ENCODE results near the gene MAPKAPK2.

MAPKAPK2 gene

GRCh38 chr1:206705726-206706297, 21.1 kb downstream of the MAPKAPK2 start:
- DNase-seq: no peak

GRCh38 chr1:206706298-206706791, 21.6 kb downstream of the MAPKAPK2 start:
- peak; percentile 25 for DNase-seq

DNA sequence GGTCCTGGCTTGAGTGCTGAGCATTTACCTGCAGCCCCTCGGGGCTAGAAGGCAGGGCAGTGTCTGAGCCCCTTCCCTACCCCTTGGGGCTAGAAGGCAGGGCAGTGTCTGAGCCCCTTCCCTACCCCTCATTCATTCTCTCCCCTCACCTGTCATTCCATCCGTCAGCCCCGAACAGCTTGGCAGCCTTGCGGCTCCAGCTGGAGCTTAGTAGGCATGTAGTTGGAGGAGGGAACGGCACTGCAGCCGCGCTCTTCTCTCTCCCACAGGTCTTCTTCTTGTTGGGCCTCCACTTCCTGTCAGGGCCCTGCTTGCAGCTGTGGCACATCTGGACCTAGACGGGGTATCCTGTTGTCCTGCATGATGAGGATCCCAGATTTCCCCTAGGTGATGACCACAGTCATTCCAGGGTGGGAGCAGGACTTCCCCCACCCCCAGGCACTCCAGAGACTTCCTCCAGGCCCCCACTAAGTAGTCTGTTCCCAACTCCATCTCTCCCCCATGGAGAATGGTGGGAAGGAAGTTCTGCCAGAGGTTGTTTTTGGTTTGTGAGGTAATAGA, 22.2 kb downstream of the MAPKAPK2 start:
- DNase-seq: no peak

GRCh38 chr1:206708058-206708457, 23.4 kb downstream of the MAPKAPK2 start:
- no peak for DNase-seq

DNA sequence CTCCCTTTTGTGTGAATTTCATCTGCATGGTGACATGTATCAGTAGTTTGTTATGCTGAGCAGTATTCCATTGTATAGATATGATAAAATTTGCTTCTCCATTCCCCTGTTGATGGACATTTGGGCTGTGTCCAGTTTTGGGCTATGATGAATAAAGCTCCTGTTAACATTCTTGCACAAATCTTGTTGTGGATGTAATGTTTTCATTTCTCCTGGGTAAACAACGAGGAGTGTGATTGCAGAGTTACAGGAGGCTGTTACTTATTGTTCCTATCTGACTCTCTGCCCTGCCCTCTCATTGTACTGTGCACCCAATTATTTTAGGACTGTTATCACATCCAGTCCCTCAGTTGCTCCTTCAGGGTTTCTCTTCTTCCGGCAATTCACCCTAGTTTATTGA, 24.2 kb downstream of the MAPKAPK2 start:
- DNase-seq: no peak

DNA sequence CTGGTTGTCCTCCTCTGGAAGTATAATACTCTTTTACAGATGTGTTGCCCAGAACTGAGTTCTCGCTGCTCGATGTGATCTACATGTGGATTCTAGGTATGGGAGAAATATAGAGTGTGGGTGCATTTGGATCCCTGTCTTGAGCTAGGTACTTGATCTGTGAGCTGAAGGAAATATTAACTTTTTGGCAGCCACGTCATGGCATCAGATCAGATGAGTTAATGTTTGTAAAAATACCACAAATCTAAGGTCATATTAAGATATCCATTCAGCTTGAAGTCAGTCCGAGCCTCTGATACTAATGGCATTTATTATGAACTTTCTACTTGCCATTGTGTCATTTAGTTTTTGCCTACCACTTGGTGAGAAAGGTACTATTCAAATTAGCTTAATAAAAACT, 24.6 kb downstream of the MAPKAPK2 start:
- no peak for DNase-seq

- no peak for DNase-seq
Measured at GRCh38 chr1:206709772-206710459, 25.2 kb downstream of the MAPKAPK2 start.

DNA sequence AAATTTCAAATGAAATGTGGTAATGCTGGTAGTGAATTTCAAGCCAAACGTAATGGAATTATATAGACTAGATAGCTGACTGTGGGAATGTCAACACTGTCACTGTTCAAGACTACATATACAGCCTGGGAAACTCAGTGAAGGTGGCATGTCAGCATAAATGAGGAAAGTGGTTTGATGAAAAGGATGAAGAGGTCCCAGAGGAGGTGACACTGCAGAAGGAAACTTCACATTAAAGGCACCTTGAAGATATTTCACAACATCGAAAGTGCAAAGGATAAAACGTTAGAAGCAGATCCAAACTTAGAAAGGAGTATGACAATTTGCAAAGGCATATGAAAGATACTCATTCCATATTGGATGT, 25.7 kb downstream of the MAPKAPK2 start:
- DNase-seq: no peak

DNA sequence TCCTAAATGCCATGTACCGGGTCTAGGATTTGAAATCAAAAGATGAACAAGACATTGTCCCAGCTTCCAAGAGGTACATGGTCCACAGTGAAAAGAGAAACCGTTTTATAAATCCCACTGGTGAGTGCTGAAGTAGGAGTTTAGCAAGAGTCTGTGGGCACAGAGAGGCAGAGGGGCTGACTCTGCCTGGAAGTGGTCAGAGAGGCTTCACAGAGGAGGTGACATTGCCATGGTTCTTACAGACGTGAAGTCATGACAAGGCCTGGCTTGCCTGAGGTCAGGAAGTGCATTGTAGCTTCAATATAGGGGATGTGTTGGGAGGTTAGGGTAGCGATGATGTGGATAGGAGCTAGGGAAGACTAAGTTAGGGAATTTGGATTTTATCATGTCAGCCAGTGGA, 28.4 kb downstream of the MAPKAPK2 start:
- no peak for DNase-seq

DNA sequence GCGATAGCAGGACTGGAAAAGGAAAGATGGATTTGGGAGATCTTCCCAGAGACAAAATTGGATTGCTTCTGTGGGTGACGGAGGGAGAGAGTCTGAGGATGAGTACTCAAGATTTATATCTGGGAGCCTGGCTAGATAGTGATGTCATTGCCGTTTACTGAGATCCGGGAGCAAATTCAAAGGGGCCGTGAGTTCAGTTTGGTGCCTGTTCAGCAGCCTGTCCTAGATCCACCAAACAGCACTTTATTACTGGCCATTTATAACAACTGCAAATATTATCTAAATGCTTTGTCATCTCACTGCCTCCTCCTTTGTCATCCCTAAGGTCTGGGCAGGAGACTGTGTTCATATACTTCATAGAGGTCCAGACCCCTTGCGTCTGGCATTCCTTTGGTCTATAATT, 29.2 kb downstream of the MAPKAPK2 start:
- DNase-seq: no peak

- DNase-seq: no peak
Measured at GRCh38 chr1:206714331-206715058, 29.8 kb downstream of the MAPKAPK2 start.

- DNase-seq: no peak
Measured at GRCh38 chr1:206715120-206715519, 30.4 kb downstream of the MAPKAPK2 start.

- no peak for DNase-seq
Measured at GRCh38 chr1:206715552-206716158, 30.9 kb downstream of the MAPKAPK2 start.

- DNase-seq: no peak
Measured at GRCh38 chr1:206716159-206716869, 31.6 kb downstream of the MAPKAPK2 start.

- no peak for DNase-seq
Measured at GRCh38 chr1:206716870-206717673, 32.4 kb downstream of the MAPKAPK2 start.

DNA sequence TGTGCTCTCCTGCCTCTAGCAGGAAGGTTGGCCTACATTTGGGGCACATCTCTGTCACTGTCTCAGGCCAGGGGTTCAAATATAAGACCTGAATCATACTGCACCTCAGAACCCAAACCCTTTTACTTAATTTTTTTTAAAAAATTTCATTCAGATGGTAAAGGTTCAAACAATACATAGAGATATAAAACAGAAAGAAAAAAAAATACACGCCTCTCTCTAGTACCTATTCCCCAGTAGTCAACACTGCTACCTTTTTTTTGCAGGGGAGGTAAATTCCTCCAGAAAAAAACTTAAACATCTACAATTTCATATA, 32.9 kb downstream of the MAPKAPK2 start:
- no peak for DNase-seq

GRCh38 chr1:206719169-206719839, 34.6 kb downstream of the MAPKAPK2 start:
- DNase-seq: no peak

DNA sequence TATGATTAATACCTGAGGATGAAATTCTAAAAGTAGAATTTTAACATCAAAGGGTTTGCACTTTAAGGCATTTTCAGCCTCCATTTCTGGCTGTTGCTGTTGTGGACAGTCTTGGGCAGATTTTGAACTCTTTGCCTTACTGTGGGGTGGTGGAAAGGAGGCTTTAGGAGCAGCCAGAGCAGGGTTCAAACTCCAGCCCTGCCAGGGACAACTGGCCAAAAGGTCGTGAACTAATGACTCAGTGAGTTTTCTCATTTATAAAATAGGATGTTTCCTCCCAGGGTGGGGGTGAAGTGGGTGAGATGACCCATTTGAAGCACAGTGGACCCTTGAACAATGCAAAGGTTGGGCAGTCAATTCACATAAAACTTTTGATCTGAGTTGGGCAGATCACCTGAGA, 36.7 kb downstream of the MAPKAPK2 start:
- no peak for DNase-seq

DNA sequence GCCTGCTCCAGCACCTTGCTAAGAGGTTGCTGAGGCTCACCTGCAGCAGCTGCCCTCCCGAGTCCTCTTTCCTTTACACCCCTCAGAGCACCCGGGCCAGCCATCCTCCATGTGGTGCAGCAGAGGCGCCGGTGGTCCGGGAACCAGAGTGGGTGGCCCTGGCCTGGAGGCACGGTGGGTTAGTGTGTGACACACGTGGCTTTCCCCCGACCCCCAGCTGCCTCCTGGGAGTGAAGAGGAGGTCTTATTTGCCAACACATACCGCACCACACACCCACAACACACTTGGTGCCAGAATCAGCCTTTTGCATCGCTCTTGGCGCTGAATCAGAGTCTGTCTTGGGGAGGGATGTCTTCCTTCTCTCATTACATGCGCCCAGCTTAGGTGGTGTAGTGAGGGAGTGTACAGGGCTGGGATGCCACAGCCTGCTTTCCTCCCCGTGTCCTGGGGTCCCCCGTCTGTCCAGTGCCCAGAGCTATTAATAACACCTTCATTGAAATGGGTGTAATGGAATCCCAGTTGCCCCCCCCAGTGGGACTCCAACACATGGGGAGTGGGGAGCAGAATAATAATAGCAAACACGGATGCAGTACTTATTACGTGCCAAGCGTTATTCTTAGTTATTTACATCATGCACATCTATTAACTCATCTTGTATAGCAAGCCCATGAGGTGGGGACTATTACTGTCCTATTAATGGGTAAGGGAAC, 38.2 kb downstream of the MAPKAPK2 start:
- no peak for DNase-seq

DNA sequence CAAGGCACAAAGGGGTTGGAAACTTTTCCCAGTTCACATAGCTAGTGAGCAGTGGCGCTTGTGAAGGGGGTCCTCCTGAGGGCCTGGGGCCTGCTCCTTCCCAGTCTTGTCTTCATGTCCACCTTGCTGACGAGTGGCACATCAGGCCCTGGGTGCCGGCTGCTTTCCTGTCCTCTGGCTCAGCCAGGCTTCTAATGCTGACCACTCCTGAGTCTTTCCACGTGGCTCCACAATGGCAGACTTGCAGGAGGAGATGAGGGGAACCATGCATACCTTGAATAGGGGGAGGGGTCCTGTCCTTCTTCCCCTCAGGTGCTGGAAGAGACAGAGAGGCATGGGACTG, 38.7 kb downstream of the MAPKAPK2 start:
- DNase-seq: no peak

All from NCI-H187 treated with DMSO at 0.1 percent for 48 hours (cell line).